ENCODE data around the gene FAM114A1.
"Not testable (repeated sequence)": the region's sequence is repeated elsewhere in the genome, so short reads cannot be mapped to it uniquely, and the experiment has no call there.

Gene FAM114A1

DNA sequence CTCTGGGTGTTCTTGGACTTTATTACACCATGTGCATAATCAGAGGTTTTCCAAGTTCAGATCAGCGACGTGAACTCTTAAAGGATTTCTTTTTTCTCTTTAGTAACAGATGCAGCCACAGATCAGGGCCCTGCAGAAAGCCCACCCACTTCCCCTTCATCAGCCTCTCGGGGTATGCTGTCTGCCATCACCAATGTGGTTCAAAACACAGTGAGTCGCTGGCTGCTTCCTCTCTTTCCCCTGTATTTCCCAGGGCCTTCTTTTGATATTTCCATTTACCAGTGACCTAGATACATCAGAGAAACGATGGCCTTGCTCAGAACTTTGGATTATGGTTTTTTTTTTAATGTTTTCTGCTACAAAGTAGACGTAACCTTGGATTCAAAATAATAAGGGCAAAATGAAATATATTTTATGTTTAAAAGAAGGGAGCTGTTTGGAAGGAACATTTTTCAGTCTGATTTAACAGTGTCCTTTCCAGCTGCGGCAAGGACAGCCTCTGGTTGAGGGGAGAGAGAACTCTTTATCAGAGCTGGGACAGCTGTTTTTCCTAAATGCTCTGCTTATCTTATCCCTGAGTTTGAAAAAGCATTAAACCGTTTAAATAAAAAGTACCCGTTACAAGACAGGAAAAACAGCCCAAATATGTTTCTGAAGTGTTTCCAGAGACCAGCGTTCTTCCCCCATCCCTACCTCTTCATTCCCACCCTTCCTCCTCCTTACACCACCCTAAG is 38.2 kb downstream of the FAM114A1 start:
- no peak for DNase-seq

DNA sequence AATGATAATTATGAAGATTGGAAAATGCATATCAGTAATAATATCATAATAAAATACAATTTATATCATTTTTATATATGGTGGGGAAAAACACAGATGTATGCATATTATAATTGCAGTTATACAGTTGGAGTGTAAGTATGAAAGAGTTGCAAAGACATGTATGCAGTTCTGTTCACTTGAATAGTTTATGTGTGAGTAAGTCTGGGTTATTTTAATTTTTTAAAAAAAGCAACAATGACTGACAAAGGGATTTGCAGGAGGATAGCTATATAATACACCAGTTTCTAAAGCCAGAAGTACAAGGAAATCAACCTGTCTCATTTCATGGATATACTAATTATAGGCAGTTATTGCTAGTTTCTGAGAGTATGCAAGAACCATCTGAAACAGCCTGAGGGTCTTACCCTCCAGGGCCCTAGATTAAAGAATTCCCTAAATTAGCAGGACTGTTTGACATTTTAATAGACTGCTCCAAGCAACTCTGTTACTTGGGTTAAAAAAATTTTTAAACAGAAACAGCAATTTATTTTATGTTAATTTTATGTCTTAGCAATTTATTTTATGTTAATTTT is 40.2 kb downstream of the FAM114A1 start:
- no peak for DNase-seq

DNA sequence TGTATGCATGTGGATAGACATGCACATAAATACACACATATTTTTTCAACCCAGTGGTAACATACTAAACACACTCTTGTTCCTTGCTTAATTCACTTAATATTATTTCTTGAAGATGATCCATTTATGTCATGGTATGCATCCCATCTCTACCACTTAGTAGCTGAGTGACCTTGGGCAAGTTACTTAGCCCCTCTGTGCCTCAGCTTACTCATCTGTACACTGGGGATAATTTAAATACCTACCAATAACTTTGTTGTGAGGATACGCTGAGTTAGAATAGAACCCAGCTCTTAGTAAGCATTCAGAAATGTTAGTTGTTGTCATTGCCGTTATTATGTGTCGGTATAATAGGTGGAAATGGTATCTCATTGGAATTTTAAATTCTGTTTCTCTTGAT is 41.4 kb downstream of the FAM114A1 start:
- DNase-seq = no peak

DNA sequence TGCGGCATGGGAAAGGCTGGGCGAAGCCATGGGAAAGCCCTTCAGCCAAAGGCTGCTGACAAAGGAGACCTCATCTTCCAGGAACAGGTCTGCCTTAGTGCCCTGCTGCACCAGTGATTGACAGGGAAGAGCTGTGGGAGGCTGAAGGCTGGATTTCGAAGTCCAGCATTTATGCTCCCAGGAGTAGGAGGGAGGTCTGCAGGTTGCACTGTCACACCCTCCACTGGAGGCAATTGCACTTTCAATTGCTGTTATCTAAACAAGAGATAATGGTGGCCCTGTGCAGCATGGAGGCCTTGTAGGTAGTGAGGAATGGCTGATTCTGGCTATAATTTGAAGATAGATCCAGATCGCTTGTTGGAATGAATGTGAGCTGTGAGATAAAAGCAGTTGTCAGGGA is 43.7 kb downstream of the FAM114A1 start:
- DNase-seq = no peak

DNA sequence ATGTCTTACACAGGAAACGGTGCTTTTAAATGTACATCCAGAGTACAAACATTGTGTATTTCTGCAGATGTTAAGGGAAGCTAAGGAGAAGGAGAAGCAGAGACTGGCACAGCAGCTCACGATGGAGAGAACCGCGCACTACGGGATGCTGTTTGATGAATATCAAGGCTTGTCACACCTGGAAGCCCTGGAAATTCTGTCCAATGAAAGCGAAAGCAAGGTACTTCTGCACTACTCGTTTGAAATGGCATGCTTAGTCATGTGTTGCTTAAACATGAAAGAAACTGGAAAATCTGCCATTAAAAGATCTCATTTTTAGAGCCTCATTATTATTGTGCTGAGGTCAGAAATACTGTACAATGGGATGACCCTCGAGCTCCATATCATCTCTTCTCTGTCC is 47.2 kb downstream of the FAM114A1 start:
- no peak for DNase-seq

DNA sequence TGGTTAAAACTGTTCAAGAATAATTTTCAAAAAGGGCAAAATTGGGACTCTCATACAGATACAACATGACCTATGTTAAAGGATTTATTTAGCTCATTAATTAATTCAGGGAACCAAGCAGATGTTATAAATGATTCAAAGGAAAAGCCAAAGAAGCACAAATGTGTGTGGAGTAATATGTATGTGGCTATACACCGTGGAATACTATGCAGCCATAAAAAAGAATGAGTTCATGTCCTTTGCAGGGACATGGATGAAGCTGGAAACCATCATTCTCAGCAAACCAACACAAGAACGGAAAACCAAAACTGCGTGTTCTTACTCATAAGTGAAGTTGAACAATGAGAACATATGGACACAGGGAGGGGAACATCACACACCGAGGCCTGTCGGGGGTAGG is 48.7 kb downstream of the FAM114A1 start:
- DNase-seq = not testable (repeated sequence)

DNA sequence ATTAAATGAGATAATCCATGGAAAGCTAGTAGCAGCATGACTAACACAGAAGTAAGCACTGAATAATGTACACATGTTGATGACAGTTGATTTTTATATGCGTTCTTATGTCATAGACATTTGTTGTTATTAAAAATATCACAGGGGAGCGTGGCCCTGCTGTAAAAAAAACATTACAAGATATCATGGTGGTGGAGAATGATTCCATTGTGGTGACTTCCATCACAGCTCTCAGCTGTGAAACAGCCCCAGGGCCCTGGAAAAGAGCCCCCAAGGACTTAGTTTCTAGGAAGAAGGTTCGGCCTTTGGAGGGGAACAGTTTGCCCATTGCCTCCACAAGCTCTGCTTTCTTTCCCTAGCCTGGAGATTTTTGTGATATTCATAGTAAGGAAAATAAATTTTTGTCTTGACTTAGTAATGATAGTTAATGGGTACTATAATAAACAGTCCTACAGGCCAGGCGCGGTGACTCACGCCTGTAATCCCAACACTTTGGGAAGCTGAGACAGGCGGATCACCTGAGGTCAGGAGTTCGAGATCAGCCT is 49.9 kb downstream of the FAM114A1 start:
- no peak for DNase-seq

DNA sequence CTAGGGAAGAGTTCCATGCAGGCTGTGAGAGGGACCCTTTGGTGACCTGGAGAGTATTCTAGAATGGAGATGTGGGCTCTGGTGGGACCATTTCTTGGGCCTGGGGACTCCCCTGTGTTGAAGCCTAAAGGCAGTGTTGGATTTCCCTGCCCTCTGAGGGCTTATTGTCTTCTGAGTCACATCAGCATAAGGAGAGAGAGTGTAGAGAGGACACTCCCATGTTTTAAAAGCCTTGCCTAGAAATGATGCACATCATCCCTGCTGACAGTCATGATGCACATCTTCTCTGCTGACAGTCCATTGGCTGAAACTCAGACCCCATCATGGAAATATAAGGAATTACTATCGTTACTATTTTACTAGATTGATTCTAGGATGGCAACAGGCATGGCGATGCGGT is 51.9 kb downstream of the FAM114A1 start:
- DNase-seq = no peak

DNA sequence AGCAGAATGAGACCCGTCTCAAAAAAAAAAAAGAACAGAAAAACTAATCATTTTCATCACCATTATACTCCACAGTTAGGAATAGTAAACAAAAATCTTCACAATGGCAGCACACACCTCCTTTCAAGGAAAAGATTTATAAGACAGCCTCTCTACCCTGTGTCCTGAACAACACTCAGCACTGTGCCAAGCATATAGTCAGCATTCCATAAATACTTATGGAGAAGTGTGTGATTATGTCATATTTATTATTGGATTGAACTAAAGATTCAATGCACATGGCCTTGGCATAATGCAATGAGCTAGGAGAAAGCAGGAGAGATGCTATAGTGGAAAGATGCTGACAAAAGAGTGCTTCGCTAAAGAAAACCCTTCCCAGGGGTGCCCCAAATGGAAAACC is 52.6 kb downstream of the FAM114A1 start:
- DNase-seq = no peak

DNA sequence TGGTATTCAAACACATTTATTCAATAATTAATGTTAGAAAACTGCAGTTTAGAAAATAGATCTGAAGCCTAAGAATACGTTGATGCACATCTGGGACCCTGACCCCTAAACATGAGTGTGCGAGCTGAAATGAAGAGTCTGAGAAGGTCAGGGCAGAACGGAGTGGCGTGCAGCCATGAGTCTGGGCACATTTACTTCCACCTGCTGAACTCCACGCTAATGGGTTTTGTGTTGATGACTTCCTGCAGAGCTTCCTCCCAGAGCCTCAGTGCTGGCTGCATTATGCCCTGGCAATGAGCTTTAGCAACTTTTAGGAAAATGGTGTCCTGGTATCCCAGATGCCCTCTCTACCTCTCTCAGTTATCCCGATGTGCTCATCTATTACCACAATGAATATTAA is 53.1 kb downstream of the FAM114A1 start:
- no peak for DNase-seq

DNA sequence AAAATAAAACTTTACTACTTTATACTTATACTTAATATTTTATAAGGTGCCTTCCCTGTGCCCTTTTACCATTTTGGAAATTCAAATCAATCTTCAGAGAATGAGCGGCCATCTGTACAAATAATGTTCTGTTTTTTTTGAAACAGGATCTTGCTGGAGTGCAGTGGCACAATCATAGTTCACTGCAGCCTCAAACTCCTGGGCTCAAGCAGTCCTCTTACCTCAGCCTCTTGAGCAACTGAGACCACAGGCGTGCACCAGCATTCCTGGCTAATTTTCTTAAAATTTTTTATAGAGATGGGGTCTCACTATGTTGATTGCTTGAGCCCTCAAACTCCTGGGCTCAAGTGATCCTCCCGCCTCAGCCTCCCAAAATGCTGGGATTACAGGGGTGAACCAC is 53.5 kb downstream of the FAM114A1 start:
- no peak for DNase-seq

DNA sequence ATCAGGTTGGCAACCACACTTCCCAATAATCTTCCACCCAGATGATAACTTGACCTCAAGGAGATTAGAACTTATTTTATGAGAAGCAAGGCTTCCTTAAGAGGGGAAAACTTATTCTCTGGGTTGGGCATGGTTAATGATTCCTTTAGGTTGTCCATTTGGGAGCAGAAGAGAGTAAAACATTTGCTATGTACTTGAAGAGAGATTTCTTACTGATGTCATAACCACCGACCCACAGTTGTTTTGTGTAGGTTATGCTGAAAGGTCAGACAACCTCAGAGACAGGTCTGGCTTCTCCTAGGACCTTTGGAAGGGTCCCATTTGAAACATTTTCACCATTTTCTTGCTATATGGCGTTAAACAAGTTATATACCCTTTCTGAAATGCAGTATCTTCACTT is 56.1 kb downstream of the FAM114A1 start:
- no peak for DNase-seq

DNA sequence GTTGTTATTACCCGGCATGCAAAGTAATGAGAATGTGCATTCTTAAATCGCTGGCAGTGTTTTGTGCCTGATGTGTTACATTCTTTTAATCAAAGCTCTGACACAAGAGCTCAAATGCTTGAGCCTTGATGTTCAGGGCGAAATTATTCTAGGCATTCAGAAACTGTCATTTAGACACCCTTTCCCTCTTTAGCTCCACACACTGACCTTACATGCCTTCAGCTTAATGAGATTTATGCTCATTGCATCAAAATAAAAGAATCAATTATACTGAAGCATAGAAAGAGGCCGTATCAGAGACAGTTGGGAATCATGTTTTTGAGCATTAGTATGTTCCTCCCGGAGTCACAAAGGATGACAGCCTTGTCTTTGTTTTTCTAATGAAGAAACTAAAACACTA is 56.7 kb downstream of the FAM114A1 start:
- DNase-seq = no peak

DNA sequence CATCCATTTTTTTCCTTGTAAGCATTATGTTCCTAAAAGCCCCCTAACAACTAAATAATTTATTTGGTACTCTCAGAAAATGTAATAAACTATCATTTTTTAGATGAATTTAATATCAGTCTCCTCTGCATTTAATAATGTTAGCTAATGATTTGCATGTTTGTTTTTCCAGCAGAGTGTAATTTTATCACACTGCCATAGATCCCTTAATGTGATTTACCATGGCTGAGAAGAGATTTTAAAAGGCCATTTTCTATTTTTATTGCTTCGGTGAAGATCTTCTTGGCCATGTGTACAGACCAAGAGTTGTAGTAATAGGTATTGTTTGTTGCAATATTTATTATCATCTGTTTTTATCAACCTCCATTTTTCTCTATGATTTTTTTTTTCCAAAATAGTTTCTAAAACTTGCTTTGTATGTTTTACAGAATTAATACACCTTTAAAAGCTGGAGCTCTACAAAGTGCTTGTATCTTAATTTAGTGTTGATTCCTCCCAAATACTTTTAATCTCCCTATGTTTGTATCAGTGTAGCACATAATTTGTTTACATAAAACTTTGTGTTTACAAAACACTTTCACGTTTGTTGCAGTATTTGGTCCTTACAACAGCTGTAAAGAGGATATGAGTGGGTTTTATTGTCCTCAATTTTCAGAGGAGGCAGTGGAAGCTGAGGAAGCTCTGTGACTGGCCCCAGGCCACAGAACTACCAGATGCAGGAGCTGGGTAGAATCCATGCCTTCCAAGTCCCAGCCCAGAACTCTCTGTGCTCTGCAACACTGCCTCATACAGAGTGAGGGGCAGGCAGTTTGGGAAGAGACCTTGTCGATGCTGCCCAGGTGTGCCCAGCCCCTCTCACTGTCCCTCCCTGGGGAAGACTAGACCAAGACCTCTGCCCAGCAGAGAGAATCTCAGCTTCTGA is 58.1 kb downstream of the FAM114A1 start:
- DNase-seq = no peak

DNA sequence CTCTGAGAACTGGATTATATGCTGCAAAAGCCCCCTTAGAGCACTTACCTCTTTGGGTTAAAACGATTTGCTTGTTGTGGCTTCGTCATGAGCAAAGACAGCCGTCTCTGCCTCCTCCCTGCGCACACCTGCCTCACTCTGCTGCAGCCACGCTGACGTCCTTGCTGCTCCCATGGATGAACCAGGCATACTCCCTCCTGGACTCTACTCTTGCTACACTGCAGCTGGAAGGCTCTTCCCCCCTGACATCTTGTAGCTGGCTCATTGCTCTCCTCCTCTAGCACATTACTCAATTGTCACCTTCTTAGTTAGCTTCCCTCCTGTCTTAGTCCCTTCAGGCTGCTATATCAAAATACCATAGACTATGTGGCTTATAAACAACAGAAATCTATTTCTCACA is 59.3 kb downstream of the FAM114A1 start:
- no peak for DNase-seq

DNA sequence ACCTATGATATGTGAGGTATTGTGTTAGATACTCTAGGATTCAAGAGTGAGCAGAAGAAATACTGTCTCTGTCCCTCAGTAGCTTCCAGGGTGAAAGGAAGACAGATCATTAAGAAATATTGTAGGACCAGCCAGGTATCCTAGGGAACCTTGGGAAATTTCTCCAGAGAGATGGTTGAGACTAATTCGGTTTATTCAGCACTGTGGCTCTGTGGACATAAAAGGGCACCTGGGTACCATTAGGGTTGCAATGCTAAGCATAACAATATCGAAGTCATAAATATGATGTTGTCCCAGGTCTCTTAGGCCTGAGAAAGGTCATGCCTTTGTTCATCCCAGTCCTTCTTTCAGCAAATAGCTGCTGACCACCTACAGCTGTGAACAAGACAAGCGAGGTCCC is 61.0 kb downstream of the FAM114A1 start:
- DNase-seq = no peak

DNA sequence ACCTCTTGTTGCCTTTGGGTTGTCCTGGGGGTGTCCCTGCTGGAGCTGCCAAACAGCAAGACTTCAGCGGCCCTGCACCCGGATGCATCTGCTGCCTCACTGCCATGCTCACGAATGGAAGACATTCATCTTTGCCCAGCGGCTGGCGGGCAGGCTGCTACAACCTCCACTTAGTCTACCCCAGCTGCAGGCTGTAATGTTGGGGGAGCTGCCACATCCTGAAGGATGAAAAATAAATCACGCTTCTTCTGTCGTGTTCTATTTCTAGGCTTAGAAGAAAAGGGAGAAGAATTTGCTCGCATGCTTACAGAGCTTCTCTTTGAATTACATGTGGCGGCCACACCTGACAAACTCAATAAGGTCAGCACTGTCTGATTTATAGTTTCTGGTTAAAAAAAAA is 61.4 kb downstream of the FAM114A1 start:
- no peak for DNase-seq

DNA sequence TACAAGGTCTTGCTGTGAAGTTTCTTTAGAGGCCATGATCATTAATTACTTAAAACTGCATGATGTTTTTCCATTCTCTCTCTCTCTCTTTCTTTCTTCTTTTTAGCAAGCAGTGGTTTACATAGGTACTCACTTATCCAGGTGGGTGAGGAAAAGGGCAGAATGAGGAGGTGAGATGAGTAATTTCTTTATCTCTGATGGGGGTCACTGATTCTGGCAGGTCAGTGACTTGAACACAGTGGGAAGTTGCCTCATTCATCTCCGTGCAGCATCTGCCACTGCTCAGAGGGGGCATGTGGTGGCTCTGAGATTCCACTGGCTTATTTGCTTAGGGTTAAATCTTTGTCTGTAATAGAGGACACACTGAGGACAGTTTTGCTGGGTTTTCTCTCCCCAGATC is 62.6 kb downstream of the FAM114A1 start:
- no peak for DNase-seq

DNA sequence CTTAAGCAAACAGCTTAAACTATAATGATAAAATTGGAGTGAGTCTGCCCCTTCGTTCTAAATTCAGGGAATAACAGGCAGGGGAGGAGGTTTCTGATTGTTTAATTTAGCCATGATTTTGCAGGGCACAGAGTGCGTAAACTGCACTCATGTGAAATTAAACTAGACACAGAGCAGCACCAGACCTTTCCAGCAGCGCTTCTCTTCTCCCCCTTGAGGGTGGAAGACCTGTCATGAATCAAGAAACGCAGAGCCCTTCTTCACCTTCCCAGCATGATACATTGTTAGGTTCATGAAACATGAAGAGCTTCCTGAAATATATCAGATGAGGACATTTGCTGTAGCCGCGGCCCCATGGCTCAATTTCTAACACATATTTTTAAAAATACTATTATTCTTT is 63.1 kb downstream of the FAM114A1 start:
- DNase-seq = no peak

DNA sequence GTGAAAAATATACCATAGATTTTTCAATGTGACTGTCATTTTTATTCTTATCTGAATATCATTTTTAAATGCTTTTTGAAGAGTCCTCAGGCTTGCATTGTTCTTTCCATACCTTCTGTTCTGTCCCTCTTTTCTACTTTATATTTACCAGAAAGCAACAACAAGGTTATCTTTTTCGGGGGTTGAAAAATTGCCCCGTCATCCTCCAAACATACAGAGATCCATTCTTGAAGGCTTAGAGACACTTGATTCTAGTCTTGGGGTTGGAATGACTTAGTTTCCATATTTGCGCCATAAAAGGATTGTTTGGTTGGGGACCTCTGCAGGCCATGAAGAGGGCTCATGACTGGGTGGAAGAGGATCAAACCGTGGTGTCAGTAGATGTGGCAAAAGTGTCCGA is 63.5 kb downstream of the FAM114A1 start:
- DNase-seq = no peak

DNA sequence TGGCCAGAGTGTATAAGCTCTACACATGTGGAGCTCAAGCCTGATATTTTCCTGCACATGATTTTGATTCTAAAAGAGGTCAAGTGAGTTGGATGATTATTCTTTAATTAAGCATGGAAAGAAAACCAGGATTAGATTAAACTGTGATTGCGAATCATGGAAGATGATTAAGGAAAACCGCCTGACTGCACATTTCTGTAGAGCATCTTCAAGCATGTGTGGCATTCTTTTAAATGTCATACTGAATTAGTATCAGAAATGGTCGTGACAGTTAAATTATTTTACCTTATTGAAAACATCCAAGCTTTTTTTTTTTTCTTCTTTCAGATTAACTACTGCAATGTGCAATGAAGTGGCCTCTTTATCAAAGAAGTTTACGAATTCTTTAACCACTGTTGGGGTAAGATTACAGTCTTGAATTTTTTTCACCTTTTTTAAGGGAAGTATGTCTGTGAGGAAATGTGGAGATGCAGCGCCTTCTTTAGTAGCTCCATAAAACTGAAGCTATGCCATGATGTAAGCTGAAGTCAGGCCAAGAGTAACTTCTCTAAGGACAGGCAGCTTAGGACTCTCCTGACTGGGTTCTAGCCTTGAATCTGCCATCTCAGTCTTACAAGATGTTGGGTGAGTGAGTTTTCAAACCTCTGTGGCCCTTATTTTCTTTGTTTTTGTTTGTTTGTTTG is 67.9 kb downstream of the FAM114A1 start:
- no peak for DNase-seq

DNA sequence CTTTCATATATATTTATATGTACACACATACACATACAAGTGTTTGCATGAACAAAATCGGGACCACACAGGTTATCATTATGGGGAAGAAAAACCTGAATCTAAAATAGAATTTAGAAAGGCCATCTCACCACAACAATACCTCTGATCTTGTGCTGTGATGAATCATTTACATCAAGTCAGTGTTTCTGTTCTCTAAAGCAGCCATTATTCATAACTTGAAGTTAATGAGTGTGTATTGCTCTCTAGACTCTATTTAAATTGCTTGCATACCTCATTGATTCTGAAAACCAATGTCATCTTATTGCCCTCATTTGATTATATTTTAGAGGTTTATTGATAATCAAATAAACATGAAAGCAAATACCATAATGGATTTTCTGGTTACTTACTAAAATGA is 71.6 kb downstream of the FAM114A1 start:
- DNase-seq = no peak

DNA sequence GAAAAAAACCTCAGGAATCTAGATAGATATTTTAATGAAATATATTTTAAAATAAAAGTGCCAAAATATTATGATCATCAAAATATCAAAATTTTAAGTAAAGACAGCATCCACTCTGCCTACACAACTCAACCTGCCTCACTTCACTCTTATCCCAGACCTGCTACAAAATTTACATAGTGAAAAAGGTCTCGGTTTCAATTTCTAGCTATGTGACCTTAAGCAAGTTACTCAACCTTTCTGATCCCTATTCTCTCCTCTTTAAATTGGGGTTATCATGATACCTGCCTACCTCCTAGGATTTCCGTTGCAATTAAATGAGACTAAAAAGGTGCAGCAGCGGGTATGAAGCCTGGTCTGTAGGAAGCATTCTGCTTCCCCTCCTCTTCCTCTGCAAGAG is 72.9 kb downstream of the FAM114A1 start:
- no peak for DNase-seq

Measured in femur (tissue), 1 donor.